ENCODE data around the gene NPAS3.

Gene NPAS3

DNA sequence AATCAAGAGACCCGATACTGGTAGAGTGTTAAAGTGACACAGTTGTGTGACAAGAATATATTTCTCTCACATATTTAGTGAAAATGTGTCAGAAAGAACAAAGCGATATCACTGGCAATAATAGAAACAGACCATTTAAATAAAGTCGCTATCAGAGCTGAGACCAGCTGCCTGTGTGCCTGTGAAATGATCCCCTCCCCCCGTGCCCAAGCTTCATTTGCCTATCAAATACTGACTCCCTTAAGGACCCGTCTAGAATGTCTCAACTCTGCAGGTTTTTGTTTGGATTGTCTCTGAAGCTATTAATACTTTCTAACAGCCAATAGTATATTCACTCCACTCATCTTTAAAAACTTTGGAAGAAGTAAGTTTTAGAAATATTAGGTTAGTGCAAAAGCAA, 913.3 kb downstream of the NPAS3 start:
- no peak overlapping the region for H3K4me3 ChIP-seq (ENCODE audit: low read depth, low read length)
- ChIA-PET CTCF (no interaction called here), POLR2A (no interaction called here)
- H3K4me1 ChIP-seq (ENCODE audit: control insufficient read depth, insufficient read depth, low read length) = no peaks in the 10 kb centered on the region
- H3K36me3 ChIP-seq (ENCODE audit: control insufficient read depth in 2 of 2, insufficient read depth in 1 of 2, low read length in 2 of 2) = no peaks in the 10 kb centered on the region
- H3K9me3 ChIP-seq (ENCODE audit: control insufficient read depth, insufficient read depth, low read depth, low read length) = no peaks in the 10 kb centered on the region
- TF ChIP-seq SP7 (tag by site-specific recombination; IDR thresholded peaks at IDR 0.05) (no peak), YY1 (tag by site-specific recombination; IDR thresholded peaks at IDR 0.05) (no peak), KLF1 (tag by site-specific recombination; IDR thresholded peaks at IDR 0.05) (no peak), ZFHX2 (tag by site-specific recombination; conservative IDR thresholded peaks at IDR 0.05) (no peak), REPIN1 (tag by site-specific recombination; IDR thresholded peaks at IDR 0.05; ENCODE audit: low read depth) (no peak), ZNF366 (tag by site-specific recombination; conservative IDR thresholded peaks at IDR 0.05) (no peak), ZNF623 (tag by site-specific recombination; IDR thresholded peaks at IDR 0.05) (no peak), ZNF112 (tag by site-specific recombination; IDR thresholded peaks at IDR 0.05) (no peak), ZNF146 (tag by site-specific recombination; IDR thresholded peaks at IDR 0.05) (no peak), ZNF239 (tag by site-specific recombination; IDR thresholded peaks at IDR 0.05) (no peak), ZNF670 (tag by site-specific recombination; IDR thresholded peaks at IDR 0.05; ENCODE audit: low read depth) (no peak), ZNF571 (tag by site-specific recombination; IDR thresholded peaks at IDR 0.05) (no peak), ZBTB21 (tag by site-specific recombination; IDR thresholded peaks at IDR 0.05) (no peak), SP2 (tag by site-specific recombination; IDR thresholded peaks at IDR 0.05) (no peak), ZNF530 (tag by site-specific recombination; IDR thresholded peaks at IDR 0.05; ENCODE audit: low read depth) (no peak)
- TF ChIP-seq, protein P1, sequence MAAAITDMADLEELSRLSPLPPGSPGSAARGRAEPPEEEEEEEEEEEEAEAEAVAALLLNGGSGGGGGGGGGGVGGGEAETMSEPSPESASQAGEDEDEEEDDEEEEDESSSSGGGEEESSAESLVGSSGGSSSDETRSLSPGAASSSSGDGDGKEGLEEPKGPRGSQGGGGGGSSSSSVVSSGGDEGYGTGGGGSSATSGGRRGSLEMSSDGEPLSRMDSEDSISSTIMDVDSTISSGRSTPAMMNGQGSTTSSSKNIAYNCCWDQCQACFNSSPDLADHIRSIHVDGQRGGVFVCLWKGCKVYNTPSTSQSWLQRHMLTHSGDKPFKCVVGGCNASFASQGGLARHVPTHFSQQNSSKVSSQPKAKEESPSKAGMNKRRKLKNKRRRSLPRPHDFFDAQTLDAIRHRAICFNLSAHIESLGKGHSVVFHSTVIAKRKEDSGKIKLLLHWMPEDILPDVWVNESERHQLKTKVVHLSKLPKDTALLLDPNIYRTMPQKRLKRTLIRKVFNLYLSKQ (tag by site-specific recombination; IDR thresholded peaks at IDR 0.05; ENCODE audit: borderline replicate concordance) = no peak
- TF ChIP-seq, protein P2, sequence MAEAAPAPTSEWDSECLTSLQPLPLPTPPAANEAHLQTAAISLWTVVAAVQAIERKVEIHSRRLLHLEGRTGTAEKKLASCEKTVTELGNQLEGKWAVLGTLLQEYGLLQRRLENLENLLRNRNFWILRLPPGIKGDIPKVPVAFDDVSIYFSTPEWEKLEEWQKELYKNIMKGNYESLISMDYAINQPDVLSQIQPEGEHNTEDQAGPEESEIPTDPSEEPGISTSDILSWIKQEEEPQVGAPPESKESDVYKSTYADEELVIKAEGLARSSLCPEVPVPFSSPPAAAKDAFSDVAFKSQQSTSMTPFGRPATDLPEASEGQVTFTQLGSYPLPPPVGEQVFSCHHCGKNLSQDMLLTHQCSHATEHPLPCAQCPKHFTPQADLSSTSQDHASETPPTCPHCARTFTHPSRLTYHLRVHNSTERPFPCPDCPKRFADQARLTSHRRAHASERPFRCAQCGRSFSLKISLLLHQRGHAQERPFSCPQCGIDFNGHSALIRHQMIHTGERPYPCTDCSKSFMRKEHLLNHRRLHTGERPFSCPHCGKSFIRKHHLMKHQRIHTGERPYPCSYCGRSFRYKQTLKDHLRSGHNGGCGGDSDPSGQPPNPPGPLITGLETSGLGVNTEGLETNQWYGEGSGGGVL (tag by site-specific recombination; IDR thresholded peaks at IDR 0.05) = no peak
- H3K27ac ChIP-seq (ENCODE audit: extremely low read depth, low read depth, low read length) = no peak overlapping the region
